Pons (tissue), 1 donor: ENCODE results near the gene KRT28.
"Not testable (repeated sequence)": the region's sequence is repeated elsewhere in the genome, so short reads cannot be mapped to it uniquely, and the experiment has no call there.

Source experiments
- DNase-seq: peaks from one replicate; pipeline ENCODE4 v3.0.0-alpha.2; 2016; ENCODE audit warnings: low spot score

Gene KRT28

DNA sequence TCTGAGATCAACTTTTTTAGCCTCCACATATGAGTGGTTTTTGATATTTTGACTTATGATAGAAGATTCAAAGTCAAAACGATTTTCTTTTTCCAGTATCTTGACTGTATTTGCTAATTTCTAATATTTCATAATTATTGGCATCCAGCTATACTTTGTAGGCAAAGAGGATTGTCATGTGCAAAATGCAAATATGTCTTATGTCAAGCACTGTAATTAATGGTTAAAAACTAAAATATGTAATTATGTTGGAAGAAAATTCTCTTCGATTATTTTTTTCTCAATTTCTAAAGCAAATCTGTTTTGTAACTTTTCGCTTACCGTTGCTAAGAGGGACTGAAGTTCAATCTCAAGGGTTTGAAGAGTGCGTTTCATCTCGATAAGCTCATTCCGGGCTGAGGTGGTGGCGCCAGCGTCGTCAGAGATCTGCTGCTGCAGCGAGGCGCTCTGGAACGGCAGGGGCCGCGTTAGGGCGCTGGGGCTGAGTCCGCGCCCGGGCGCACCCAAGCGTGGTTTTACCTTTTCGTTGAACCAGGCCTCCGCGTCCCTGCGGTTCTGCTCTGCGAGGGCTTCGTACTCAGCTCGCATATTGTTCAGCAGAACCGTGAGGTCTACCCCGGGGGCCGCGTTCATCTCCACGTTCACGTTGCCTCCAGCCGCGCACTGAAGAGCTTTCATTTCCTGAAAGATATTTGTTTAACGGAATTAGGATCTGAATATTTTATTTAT lies 20.4 kb downstream of the KRT28 start:
- DNase-seq = no peak

DNA sequence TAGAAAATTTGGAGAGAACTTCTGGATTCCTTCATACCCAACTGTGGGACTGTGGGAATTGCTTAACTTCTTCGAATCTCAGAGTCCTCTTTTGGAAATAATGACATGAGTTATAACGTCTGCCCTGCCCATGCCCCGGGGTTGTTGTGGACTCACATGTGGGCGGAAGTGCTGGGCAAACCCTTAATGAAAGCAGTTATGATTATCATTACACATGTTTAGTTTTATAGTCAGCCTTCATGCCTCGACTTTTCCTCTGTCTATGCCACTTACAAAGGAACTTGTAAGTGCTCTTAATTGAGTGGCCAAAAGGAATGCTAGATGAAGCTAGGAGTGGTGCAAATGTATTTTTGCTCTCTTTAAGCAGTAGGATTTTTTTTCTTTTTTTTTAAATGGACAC lies 21.3 kb downstream of the KRT28 start:
- DNase-seq = no peak

- DNase-seq = no peak
Observed at GRCh38 chr17:40777971-40778370, 21.8 kb downstream of the KRT28 start.

- no peak for DNase-seq
Observed at GRCh38 chr17:40777459-40777858, 22.3 kb downstream of the KRT28 start.

DNA sequence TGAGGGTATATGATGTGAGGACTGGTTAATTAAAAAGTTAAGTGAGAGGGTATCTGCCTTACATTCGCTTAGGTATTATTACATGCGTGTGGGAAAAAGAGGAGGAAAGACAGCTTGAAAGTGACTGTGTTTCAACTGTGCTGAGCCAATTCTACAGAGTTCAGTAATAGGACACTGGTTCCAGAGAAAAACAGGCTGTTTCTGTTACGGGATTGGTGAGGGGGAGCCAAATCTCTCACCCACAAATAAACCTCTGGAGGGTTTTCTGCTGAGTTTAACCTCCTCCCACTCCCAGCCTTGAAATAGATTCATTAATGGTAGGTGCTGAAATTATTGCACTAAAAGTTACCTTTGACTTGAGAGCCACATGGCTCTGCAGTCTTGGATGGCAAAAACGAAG lies 23.8 kb downstream of the KRT28 start:
- DNase-seq = no peak

GRCh38 chr17:40772101-40772500 lies 27.7 kb downstream of the KRT28 start, which contains the start of gene KRT26:
Gene KRT26, minus strand, starts transcription at chr17:40772201. Its CDS starts 88 bp downstream, at chr17:40772113.
- DNase-seq = no peak

- no peak for DNase-seq
Observed at GRCh38 chr17:40765657-40766056, 34.1 kb downstream of the KRT28 start.

- DNase-seq = no peak
Observed at GRCh38 chr17:40763752-40764151, 36.0 kb downstream of the KRT28 start.

DNA sequence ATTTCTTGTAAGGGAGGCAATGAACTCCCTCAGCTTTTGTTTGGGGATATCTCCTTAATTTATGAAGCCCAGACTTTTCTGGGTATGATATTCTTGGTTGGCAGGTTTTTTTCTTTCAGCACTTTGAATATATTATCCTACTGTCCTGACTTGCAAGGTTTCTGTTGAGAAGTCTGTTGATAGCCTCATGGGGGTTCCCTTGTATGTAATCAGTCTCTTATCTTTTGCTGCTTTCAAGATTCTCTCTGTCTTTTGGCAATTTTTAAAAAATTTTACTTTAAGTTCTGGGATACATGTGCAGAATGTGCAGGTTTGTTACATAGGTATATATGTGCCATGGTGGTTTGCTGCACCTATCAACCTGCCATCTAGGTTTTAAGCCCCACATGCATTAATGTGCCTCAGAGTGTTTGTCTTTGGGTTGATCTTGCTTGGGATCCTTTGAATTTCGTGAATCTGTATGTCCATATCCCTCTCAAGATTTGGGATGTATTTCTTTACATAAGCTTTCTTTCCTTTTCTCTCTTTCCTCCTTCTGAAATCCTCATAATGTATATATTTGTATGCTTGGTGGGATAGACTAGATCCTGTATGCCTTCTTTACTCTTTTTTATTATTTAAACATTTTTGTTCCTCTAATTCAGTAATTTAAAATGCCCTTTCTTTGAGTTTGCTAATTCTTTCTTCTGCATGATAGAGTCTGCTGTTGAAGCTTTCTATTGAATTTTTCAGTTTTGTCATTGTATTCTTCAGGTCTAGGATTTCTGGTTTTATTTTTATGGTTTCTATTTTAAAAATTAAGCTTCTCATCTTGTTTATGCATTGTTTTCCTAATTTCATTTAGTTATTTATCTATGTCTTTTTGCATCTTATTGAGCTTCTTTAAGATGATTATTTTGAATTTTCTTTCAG lies 39.4 kb downstream of the KRT28 start:
- DNase-seq = no peak

GRCh38 chr17:40755231-40755630 lies 44.5 kb downstream of the KRT28 start, which contains the start of gene KRT25:
Gene KRT25, minus strand, starts transcription at chr17:40755331. Its CDS starts 60 bp downstream, at chr17:40755271.
- DNase-seq = no peak

GRCh38 chr17:40753804-40754203 lies 46.0 kb downstream of the KRT28 start:
- DNase-seq = no peak

DNA sequence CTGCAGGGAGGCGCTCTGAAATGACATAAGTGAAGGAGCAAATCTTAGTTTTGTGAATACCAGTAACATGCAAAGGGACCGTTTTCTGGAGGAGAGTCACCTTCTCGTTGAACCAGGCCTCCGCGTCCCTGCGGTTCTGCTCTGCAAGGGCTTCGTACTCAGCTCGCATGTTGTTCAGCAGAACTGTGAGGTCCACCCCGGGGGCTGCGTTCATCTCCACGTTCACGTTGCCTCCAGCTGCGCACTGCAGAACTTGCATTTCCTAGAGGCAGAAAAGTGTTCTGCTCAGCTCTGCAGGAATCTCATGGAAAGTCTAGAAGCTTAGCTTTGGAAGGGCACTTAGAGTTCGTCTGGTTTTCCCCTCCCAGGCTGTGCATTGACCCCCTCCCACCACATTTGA lies 48.7 kb downstream of the KRT28 start:
- no peak for DNase-seq

DNA sequence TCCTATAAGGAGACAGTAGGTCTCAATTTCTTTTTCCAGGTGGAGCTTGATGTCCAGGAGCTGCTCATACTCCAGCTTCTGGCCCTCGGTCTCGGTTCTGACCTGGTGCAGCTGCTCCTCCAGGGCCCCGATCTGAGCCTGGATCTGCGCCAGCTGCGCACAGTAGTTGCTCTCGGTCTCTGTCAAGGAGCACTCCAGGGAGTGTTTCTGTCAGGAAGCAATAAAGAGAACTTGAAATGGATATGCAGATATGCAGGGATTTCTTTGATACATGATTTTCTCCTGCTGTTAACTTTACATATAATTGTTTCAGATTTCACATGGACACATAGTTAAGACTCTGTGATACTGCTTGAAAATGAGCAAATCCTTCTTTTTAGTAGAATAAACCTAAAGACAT lies 49.4 kb downstream of the KRT28 start:
- DNase-seq = no peak

- DNase-seq = not testable (repeated sequence)
Observed at GRCh38 chr17:40748666-40749065, 51.1 kb downstream of the KRT28 start.
